Eye (tissue), 1 donor: ENCODE measurements around the gene KRTAP5-3.

Experiments used
- DNase-seq: peaks from one replicate; pipeline ENCODE4 v3.0.0-alpha.2; 2015

KRTAP5-3 gene

GRCh38 chr11:1642288-1643145 is 34.3 kb upstream of the KRTAP5-3 start:
- no peak for DNase-seq

GRCh38 chr11:1641096-1641495 is 32.8 kb upstream of the KRTAP5-3 start:
- DNase-seq: no peak

GRCh38 chr11:1640076-1640946 is 32.0 kb upstream of the KRTAP5-3 start:
- DNase-seq: peak; percentile 64

- DNase-seq: no peak
Measured at GRCh38 chr11:1639666-1640065, 31.4 kb upstream of the KRTAP5-3 start.

- DNase-seq: peak; percentile 56
Measured at GRCh38 chr11:1639102-1639620, 30.9 kb upstream of the KRTAP5-3 start.

- no peak for DNase-seq
Measured at GRCh38 chr11:1638344-1638743, 30.1 kb upstream of the KRTAP5-3 start.

GRCh38 chr11:1637628-1638027 is 29.4 kb upstream of the KRTAP5-3 start:
- DNase-seq: no peak

GRCh38 chr11:1636291-1636950 is 28.2 kb upstream of the KRTAP5-3 start:
- DNase-seq: no peak

GRCh38 chr11:1633864-1634263 is 25.6 kb upstream of the KRTAP5-3 start:
- no peak for DNase-seq

GRCh38 chr11:1632053-1632714 is 23.9 kb upstream of the KRTAP5-3 start:
- no peak for DNase-seq

GRCh38 chr11:1631066-1631568 is 22.9 kb upstream of the KRTAP5-3 start:
- no peak for DNase-seq

GRCh38 chr11:1630271-1630670 is 22.0 kb upstream of the KRTAP5-3 start:
- DNase-seq: peak; percentile 15

GRCh38 chr11:1629326-1630185 is 21.3 kb upstream of the KRTAP5-3 start, which contains the start of gene KRTAP5-5:
KRTAP5-5 (plus strand) TSS chr11:1629775; CDS start chr11:1629841, 66 bp downstream.
- no peak for DNase-seq

- DNase-seq: peak; percentile 87
Measured at GRCh38 chr11:1628506-1629325, 20.5 kb upstream of the KRTAP5-3 start.

- DNase-seq: no peak
Measured at GRCh38 chr11:1625541-1625940, 17.3 kb upstream of the KRTAP5-3 start.

GRCh38 chr11:1624621-1625020 is 16.4 kb upstream of the KRTAP5-3 start:
- no peak for DNase-seq

GRCh38 chr11:1623716-1624115 is 15.5 kb upstream of the KRTAP5-3 start:
- no peak for DNase-seq

GRCh38 chr11:1622086-1622485 is 13.8 kb upstream of the KRTAP5-3 start, which contains the start of gene KRTAP5-4:
KRTAP5-4 (minus strand) TSS chr11:1622138; CDS start chr11:1622093, 45 bp downstream.
- DNase-seq: no peak

- DNase-seq: no peak
Measured at GRCh38 chr11:1619449-1619848, 11.2 kb upstream of the KRTAP5-3 start.

GRCh38 chr11:1618231-1618630 is 10.0 kb upstream of the KRTAP5-3 start:
- peak; percentile 20 for DNase-seq
